Activated CD4-positive, alpha-beta memory T cell treated with anti-CD3 and anti-CD28 coated beads, Interleukin-2, amount 10 ng/mL, durations not matched to agents 7 days and 5 days (primary cell): ENCODE measurements around the gene GRXCR1. TPM values are rescaled to one million over a fixed set of nuclear protein-coding genes. Genes with fewer than 3 reads are reported as not detected.

Source experiments
- total RNA-seq, 2 experiments: library from RNA; stranded (reverse); gene quantifications; one replicate each; pipeline ENCODE4 v1.2.3, GENCODE V29; 2021

Gene GRXCR1
- total RNA-seq, 2 experiments from 2014 or later: not detected

Other genes starting within 250 kb of the GRXCR1 start
- gene ATP8A1, start 235.6 kb upstream of the GRXCR1 start, total RNA-seq: 10 to 100 TPM; 18.7 to 19.8 TPM